D721Med (cell line): ENCODE data around the gene KCNK17.

Experiments
- DNase-seq: peaks from one replicate; pipeline ENCODE4 v3.0.0; 2011; ENCODE audit warnings: low spot score; ENCODE audit not compliant: insufficient read length
- FAIRE-seq: peaks from 2 replicates; lab custom pipeline; 2011; peaks lifted over from hg19 to GRCh38; lab: Jason Lieb, UNC
- CTCF ChIP-seq: IDR thresholded peaks from 2 replicates; pipeline ENCODE4 v1.5.1; 2012; ENCODE audit warnings: mild to moderate bottlenecking, control low read depth; ENCODE audit not compliant: insufficient read depth; ENCODE audit errors: missing control alignments

KCNK17 gene

GRCh38 chr6:39321761-39322160, 7.5 kb upstream of the KCNK17 start:
- DNase-seq = no peak
- TF ChIP-seq CTCF = no peak
- no peak for FAIRE-seq

- FAIRE-seq (no peak), DNase-seq (no peak)
- TF ChIP-seq CTCF = no peak
Observed at GRCh38 chr6:39320363-39320984, 6.3 kb upstream of the KCNK17 start.

- DNase-seq = no peak
- FAIRE-seq = no peak
- no peak for TF ChIP-seq CTCF
Observed at GRCh38 chr6:39319621-39320362, 5.6 kb upstream of the KCNK17 start.

GRCh38 chr6:39317256-39317655, 3.0 kb upstream of the KCNK17 start:
- no peak for DNase-seq
- no peak for TF ChIP-seq CTCF
- no peak for FAIRE-seq

GRCh38 chr6:39313526-39314272, 520 bp downstream of the KCNK17 start:
- no peak for FAIRE-seq
- DNase-seq = no peak
- TF ChIP-seq CTCF = no peak

GRCh38 chr6:39312912-39313525, 1.2 kb downstream of the KCNK17 start:
- no peak for FAIRE-seq

More at GRCh38 chr6:39312912-39313525, 1.2 kb downstream of the KCNK17 start:
- no peak for TF ChIP-seq CTCF
- DNase-seq = no peak
